CD4-positive, alpha-beta T cell (primary cell): Measurements from ENCODE around the gene LRTM1. TPM values are rescaled to one million over a fixed set of nuclear protein-coding genes. Genes with fewer than 3 reads are reported as not detected.

Source experiments
- ATAC-seq: fragments of 200-7000 bp; cut with Tn5 transposase; one replicate; pipeline ENCODE4 v1.10.0; 2022; ENCODE audit warnings: mild to moderate bottlenecking; ENCODE audit not compliant: poor library complexity
- CTCF ChIA-PET: fragments of 350-600 bp; sonication (Branson Sonifier 250); formaldehyde crosslinking; loops from one replicate; lab custom pipeline; 2021; ENCODE audit warnings: antibody characterized with exemption, inconsistent platforms; lab: Charles Lee
- POLR2A ChIA-PET: fragments of 350-600 bp; sonication (Branson Sonifier 250); formaldehyde crosslinking; loops from one replicate; lab custom pipeline; 2021; ENCODE audit warnings: antibody characterized with exemption, inconsistent platforms; lab: Charles Lee
- DNase-seq, 14 experiments: peaks; one replicate each; pipeline ENCODE4 v3.0.0-alpha.2; 2013 to 2020; ENCODE audit warnings: mixed read lengths in 2 of 14
- H3K27ac ChIP-seq, 2 donors: one replicate each; pipeline versions ENCODE4 v1.5.1 to v1.7.0; 2013; ENCODE audit warnings: low read length in 2 of 2, low read depth in 1 of 2, mild to moderate bottlenecking in 1 of 2
- H3K27me3 ChIP-seq, 2 experiments: 1 replicate in 1 of 2; 2 replicates in 1 of 2; pipeline versions ENCODE4 v1.6.1 to v1.7.0; 2013; ENCODE audit warnings: low read length in 2 of 2, control low read depth in 1 of 2, mild to moderate bottlenecking in 1 of 2, moderate library complexity in 1 of 2; ENCODE audit not compliant: insufficient read depth in 2 of 2, control insufficient read depth in 1 of 2
- H3K36me3 ChIP-seq: one replicate; pipeline ENCODE4 v1.6.1; 2013; ENCODE audit warnings: low read length, control low read depth; ENCODE audit not compliant: insufficient read depth
- H3K4me1 ChIP-seq: one replicate; pipeline ENCODE4 v1.6.1; 2013; ENCODE audit warnings: low read length, control low read depth; ENCODE audit not compliant: insufficient read depth
- H3K4me3 ChIP-seq: one replicate; pipeline ENCODE4 v1.5.1; 2013; ENCODE audit warnings: mild to moderate bottlenecking, low read length, moderate library complexity
- H3K9me3 ChIP-seq, 2 experiments: 1 replicate in 1 of 2; 2 replicates in 1 of 2; pipeline versions ENCODE4 v1.6.1 to v1.7.0; 2013; ENCODE audit warnings: low read length in 2 of 2, mild to moderate bottlenecking in 2 of 2, control low read depth in 1 of 2, moderate library complexity in 1 of 2; ENCODE audit not compliant: control insufficient read depth in 1 of 2, insufficient read depth in 1 of 2
- H3K27ac Mint-ChIP-seq: one replicate; pipeline ENCODE4 v1.8.0; 2020; ENCODE audit warnings: mixed read lengths
- H3K27me3 Mint-ChIP-seq: one replicate; pipeline ENCODE4 v1.8.0; 2021; ENCODE audit warnings: mixed read lengths
- H3K36me3 Mint-ChIP-seq: one replicate; pipeline ENCODE4 v1.8.0; 2021; ENCODE audit warnings: low read depth, mixed read lengths
- H3K4me1 Mint-ChIP-seq: one replicate; pipeline ENCODE4 v1.8.0; 2021; ENCODE audit warnings: low read depth, mixed read lengths
- H3K4me3 Mint-ChIP-seq: one replicate; pipeline ENCODE4 v1.8.0; 2020; ENCODE audit warnings: mild to moderate bottlenecking, mixed read lengths
- H3K9me3 Mint-ChIP-seq: one replicate; pipeline ENCODE4 v1.8.0; 2020; ENCODE audit warnings: mixed read lengths
- CTCF ChIP-seq: fragments of 200-600 bp; IDR thresholded peaks from one replicate; pipeline ENCODE4 v1.8.0; 2022; ENCODE audit warnings: antibody characterized with exemption, mild to moderate bottlenecking
- intact Hi-C, 2 experiments: fragments of 100-400 bp; cut with DNase I in 1 of 2; cut with micrococcal nuclease in 1 of 2; formaldehyde crosslinking; loops; one replicate each; pipeline versions ENCODE4 v1.15.1 to v1.9.0; 2023 to 2025; cut with DNase I, micrococcal nuclease
- total RNA-seq, 174 experiments: library from RNA in 2 of 174; stranded (reverse) in 2 of 174; gene quantifications; one replicate each; pipeline ENCODE4 v1.2.3 and lab custom pipeline; 2021 to 2026

Gene LRTM1
- total RNA-seq, 2 experiments from 2014 or later, result not detected

- Mint-ChIP-seq H3K27ac (no peak overlapping the region), H3K27me3 (no peaks in the 10 kb centered on the region), H3K4me3 (no peak overlapping the region), H3K36me3 (no peaks in the 10 kb centered on the region), H3K9me3 (no peaks in the 10 kb centered on the region), H3K4me1 (no peaks in the 10 kb centered on the region)
- no peak for ATAC-seq
- H3K4me3 ChIP-seq, result no peak overlapping the region
- no peaks in the 10 kb centered on the region for H3K4me1 ChIP-seq
- no peaks in the 10 kb centered on the region for H3K36me3 ChIP-seq
- peaks cover 0 to 2% of the 10 kb centered on the region in 2 experiments for H3K27me3 ChIP-seq
- H3K9me3 ChIP-seq, result peaks cover 0 to 4% of the 10 kb centered on the region in 2 experiments
- CTCF ChIA-PET, result no interaction called here
- no peak for DNase-seq
- intact Hi-C loops, result no loop called here
- TF ChIP-seq CTCF, result no peak
- no peak overlapping the region for H3K27ac ChIP-seq
- POLR2A ChIA-PET, result no interaction called here
Measured at GRCh38 chr3:54960082-54960481, 32.2 kb upstream of the LRTM1 start.

DNA sequence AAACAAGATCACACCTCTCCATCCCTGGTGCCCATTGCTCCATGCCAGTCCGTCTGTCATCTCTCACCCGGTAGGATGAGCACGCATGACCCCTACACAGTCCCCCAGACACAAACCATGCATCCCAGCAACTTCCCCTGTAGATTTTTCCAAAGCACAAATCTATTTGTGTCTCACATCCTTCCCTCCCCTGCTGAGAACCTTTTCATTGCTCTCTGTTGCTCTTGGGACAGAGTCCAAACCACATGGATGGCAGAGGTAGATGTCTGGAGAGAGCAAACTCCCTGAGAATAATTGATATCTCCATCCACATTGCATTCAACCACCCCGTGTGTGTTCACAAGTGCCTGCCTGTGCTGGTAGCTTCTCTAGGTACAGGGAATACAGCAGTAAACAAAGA lies 29.9 kb upstream of the LRTM1 start:
- ChIA-PET CTCF (no interaction called here), POLR2A (no interaction called here)
- Histone ChIP-seq H3K36me3 (no peaks in the 10 kb centered on the region), H3K27me3 (peaks cover 0 to 2% of the 10 kb centered on the region in 2 experiments), H3K9me3 (peaks cover 0 to 4% of the 10 kb centered on the region in 2 experiments), H3K4me1 (no peaks in the 10 kb centered on the region), H3K4me3 (no peak overlapping the region), H3K27ac (no peak overlapping the region)
- DNase-seq, result no peak
- TF ChIP-seq CTCF, result no peak
- intact Hi-C loops, result no loop called here
- Mint-ChIP-seq H3K9me3 (no peaks in the 10 kb centered on the region), H3K27me3 (no peaks in the 10 kb centered on the region), H3K4me1 (no peaks in the 10 kb centered on the region), H3K36me3 (no peaks in the 10 kb centered on the region), H3K27ac (no peak overlapping the region), H3K4me3 (no peak overlapping the region)
- no peak for ATAC-seq

GRCh38 chr3:54955941-54956340 lies 28.1 kb upstream of the LRTM1 start:
- ATAC-seq (no peak), DNase-seq (no peak)
- Histone ChIP-seq H3K27me3 (peaks cover 0 to 2% of the 10 kb centered on the region in 2 experiments), H3K4me1 (no peaks in the 10 kb centered on the region), H3K4me3 (no peak overlapping the region), H3K9me3 (no peaks in the 10 kb centered on the region), H3K27ac (no peak overlapping the region), H3K36me3 (no peaks in the 10 kb centered on the region)
- Mint-ChIP-seq H3K27ac (no peak overlapping the region), H3K36me3 (no peaks in the 10 kb centered on the region), H3K27me3 (no peaks in the 10 kb centered on the region), H3K9me3 (no peaks in the 10 kb centered on the region), H3K4me1 (no peaks in the 10 kb centered on the region), H3K4me3 (no peak overlapping the region)
- CTCF ChIA-PET, result no interaction called here
- TF ChIP-seq CTCF, result no peak
- POLR2A ChIA-PET, result no interaction called here
- intact Hi-C loops, result no loop called here
